Stimulated activated CD8-positive, alpha-beta memory T cell treated with anti-CD3 and anti-CD28 coated beads, Interleukin-15, amount 100 ng/mL, for 24 hours (primary cell): ENCODE results near the gene TRIM8.
"Not testable (repeated sequence)": the region's sequence is repeated elsewhere in the genome, so short reads cannot be mapped to it uniquely, and the experiment has no call there.

ENCODE experiments used
- DNase-seq: peaks from one replicate; pipeline ENCODE4 v3.0.0-alpha.2; 2020; ENCODE audit warnings: low read depth

TRIM8 gene

GRCh38 chr10:102650655-102651454 lies 6.6 kb downstream of the TRIM8 start:
- no peak for DNase-seq

GRCh38 chr10:102651455-102652169 lies 7.3 kb downstream of the TRIM8 start:
- DNase-seq = no peak

DNA sequence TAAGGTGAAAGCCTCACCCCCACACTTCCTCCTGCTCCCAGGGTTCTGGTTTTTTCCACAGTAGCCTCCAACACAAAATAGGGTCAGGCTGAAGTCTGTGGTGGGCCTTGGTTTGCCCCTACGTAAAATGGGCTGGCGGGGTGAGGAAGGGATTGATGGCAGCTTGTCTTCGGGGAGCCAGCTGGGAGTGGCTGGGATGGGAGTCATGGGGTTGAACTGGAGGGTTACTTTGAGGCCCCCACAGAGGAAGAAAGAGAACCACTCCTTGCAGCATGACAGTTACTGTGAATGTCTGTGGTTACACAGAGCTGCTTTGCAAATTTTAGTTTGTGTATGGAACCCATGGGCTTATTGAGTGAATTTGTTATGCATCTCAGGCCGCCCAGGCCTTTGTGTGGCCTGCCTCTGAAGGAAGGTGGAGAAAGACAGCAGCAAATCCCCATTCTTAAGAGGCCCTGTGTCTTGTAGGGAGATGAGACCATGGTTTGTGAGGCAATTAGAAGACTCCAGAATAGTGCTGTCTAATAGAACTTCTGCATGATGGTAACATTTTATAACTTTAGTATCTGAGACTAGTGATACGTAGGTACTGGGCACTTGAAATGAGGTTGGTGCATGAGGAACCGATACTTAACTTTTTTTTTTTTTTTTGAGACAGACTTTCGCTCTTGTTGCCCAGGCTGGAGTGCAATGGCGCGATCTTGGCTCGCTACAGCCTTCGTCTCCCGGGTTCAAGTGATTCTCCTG lies 8.1 kb downstream of the TRIM8 start:
- no peak for DNase-seq

GRCh38 chr10:102653060-102653459 lies 8.8 kb downstream of the TRIM8 start:
- no peak for DNase-seq

DNA sequence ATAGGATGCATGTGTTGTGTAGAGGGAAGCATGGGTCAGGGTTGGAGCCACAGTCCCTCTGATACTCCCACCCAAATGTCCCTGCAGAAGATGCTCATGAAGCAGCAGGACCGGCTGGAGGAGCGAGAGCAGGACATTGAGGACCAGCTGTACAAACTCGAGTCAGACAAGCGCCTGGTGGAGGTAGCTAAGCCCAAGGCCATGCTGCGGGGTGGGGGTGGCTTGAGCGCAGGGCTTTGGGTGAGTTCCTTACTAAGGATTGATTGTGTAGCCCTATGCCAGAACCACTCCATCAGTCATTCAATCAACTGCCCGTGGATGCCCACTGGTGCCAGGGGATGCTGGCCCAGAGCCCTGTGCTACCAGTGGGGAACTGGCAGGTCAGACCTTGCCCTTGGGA lies 10.3 kb downstream of the TRIM8 start:
- DNase-seq = no peak

DNA sequence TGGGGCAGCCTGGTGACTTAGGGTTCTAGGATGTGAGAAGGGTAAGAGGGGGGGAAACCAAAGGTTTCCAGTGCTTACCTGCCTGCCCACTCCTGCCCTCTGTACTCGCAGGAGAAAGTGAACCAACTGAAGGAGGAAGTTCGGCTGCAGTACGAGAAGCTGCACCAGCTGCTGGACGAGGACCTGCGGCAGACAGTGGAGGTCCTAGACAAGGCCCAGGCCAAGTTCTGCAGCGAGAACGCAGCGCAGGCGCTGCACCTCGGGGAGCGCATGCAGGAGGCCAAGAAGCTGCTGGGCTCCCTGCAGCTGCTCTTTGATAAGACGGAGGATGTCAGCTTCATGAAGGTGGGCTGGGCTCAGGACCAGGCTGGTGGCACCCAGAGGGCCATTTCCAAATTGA lies 10.7 kb downstream of the TRIM8 start:
- no peak for DNase-seq

GRCh38 chr10:102656026-102656425 lies 11.7 kb downstream of the TRIM8 start:
- DNase-seq = no peak

- DNase-seq = no peak
Measured at GRCh38 chr10:102656791-102657371, 12.6 kb downstream of the TRIM8 start.

DNA sequence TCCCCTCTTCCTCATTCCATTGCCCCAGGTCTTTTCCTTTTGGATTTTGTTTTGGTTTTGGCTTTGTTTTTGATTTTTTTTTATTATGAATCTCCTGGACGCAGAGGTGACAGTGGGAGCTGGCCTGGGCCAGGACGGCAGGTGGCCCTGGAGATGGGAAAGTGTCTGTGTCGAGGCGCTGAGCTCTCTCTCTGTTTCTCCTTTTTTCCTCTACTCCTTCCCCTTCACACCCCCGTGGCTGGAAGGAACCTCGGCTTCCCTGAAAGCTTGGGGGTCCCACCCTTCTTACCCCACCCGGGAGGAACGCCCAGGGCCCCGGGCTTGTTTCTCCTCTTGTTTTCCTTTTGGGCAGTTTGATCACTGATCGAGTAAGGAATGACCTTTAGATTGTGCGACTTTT lies 13.2 kb downstream of the TRIM8 start:
- no peak for DNase-seq

GRCh38 chr10:102657984-102658724 lies 13.9 kb downstream of the TRIM8 start:
- DNase-seq = no peak

- no peak for DNase-seq
Measured at GRCh38 chr10:102658802-102659201, 14.5 kb downstream of the TRIM8 start.

DNA sequence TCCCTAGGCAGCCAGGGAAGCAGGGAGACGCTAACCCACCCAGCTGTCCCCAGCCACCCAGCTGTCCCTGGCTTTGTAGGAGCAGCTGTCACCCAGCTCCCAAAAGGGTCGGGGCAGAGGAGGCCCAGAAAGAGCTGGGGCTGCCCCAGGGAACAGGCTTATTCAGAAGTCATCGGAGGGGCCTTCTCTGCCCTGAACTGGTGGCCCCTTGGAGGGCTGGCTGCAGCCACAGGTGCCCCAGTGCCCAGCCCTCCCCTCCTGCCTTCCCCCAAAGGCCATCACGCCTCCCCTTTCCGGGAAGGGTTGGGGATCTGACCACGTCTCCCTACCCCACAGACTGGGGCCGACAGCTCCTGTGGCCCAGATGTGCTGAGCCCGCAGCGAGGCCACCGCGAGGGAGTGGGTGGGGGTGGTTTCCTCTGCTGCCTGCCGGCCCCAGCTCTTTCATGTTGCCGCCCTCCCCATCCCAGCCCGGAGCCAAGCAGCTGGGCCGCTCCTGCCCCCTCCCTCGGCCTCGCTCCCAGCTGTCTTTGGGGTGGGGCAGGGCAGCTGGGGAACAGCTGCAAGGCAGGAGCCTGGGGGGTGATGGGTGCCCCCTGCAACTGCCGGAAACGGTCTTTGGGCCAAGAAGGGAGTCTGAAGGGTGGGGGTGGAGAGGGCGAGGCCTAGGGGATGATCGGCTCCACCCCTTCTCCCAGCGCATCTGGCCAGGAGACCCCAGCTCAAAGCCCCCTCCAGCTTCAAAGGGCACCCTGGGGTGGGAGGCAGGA lies 16.8 kb downstream of the TRIM8 start:
- peak; percentile 35 for DNase-seq

DNA sequence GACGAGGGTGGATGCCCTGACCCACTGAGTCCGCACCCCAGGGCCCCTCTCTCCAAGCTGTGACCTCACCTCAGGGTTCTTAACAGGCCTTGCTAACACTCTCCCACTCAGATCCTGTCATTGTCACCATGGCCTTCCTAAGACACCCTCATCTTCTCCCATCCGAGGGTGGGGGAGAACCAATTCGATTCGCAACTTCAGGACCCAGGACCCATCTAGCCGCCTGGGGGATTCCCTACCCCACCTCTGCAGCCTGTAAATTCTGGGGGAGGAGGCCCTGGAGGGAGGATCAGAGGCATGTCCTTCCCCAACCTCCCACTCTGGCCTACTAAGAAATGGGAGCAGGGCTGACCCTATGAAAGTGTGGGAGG lies 17.4 kb downstream of the TRIM8 start:
- no peak for DNase-seq

GRCh38 chr10:102665904-102666509 lies 21.7 kb downstream of the TRIM8 start:
- DNase-seq = no peak

GRCh38 chr10:102667411-102667810 lies 23.1 kb downstream of the TRIM8 start:
- not testable (repeated sequence) for DNase-seq

GRCh38 chr10:102668326-102669107 lies 24.2 kb downstream of the TRIM8 start:
- DNase-seq = no peak

DNA sequence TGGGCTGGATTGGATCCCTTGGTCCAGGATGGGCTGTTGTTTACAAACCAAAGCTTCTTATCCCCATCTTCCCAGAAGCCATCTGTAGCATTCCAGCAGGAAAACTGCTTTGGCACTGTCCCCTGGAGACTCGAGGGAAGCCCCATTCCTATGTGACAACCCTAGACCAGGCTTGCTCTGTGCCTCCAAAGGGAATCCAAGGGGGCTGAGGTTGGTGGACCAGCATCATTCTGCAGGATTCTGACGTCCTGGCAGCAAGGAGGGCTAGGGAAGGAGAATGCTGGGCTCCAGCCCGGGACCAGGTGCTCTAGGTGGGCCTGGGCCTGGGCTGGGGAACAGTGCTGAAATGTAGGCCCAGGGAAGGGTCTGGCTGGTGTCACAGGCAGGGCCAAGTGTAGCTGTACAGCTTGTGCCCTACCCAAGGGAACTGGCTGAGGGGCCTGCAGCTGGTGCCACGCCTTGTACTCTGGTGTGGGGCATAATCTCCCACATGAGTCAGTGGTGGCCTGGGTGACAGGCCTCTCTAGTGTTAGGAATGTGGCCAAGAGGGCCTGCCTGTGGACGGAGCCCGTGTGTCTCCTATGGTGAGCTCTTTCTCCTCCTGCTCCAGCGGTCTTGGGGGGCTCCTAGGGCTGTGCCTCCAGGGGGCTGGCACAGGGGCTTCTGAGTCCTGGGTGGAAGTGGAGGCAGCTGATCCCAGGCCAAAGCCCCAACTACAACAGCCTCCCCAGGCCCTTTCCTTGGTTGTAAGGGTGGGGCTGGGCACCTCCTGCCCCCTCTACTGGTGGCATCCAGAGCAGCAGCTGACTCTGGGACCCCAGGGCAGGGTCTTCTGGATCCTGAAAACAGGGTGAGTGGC lies 25.2 kb downstream of the TRIM8 start:
- DNase-seq = no peak

GRCh38 chr10:102670065-102670670 lies 25.9 kb downstream of the TRIM8 start:
- no peak for DNase-seq
